HCT116 (cell line): ENCODE measurements around the gene JOSD1. TPM values are rescaled to one million over a fixed set of nuclear protein-coding genes. Genes with fewer than 3 reads are reported as not detected.
A peak's percentile ranks its signal among the peaks of the same experiment; 100 is the strongest.

Source experiments
- ATAC-seq: fragments of 200-7000 bp; cut with Tn5 transposase; 2 replicates; pipeline ENCODE4 v1.9.1; 2020; ENCODE audit warnings: mild to moderate bottlenecking, moderate library complexity
- BruUV-seq: library from RNA; stranded (reverse); fragments of 400-500 nt; replicated peaks from 2 replicates; lab custom pipeline; 2021; lab: Mats Ljungman, UMichigan
- CTCF ChIA-PET: fragments of 300-600 bp; sonication (Branson Sonifier 250); formaldehyde crosslinking; loops from one replicate; lab custom pipeline; 2021; ENCODE audit warnings: antibody characterized with exemption; lab: Charles Lee
- POLR2A ChIA-PET: fragments of 300-600, 350-600 bp; sonication (Branson Sonifier 250); formaldehyde crosslinking; loops from one replicate; lab custom pipeline; 2021; ENCODE audit warnings: antibody characterized with exemption; lab: Charles Lee
- RAD21 ChIA-PET, 2 experiments: fragments of 300-600 bp; sonication (Branson Sonifier 250); formaldehyde crosslinking; loops; one replicate each; lab custom pipeline; 2023; ENCODE audit warnings: low total read pairs in 2 of 2; ENCODE audit not compliant: uncharacterized antibody in 2 of 2, unreplicated experiment in 2 of 2, low non-redundant PET in 1 of 2; lab: Charles Lee
- DNase-seq: peaks from one replicate; pipeline ENCODE4 v3.0.0-alpha.2; 2010; ENCODE audit warnings: low read depth, low spot score
- H2AFZ ChIP-seq: fragments of 200-600 bp; shearing (Covaris generic), sonication (generic); 2 replicates; pipeline ENCODE4 v1.6.1; 2017; ENCODE audit warnings: low read depth, mixed run types, mixed read lengths, antibody characterized with exemption, low read length; ENCODE audit not compliant: poor library complexity, severe bottlenecking
- H3K27ac ChIP-seq: 2 replicates; pipeline ENCODE4 v1.5.1; 2012; ENCODE audit warnings: low read depth, low read length
- H3K27me3 ChIP-seq: fragments of 200-600 bp; sonication (generic); 2 replicates; pipeline ENCODE4 v1.6.1; 2016; ENCODE audit warnings: mixed run types, low read length, mixed read lengths; ENCODE audit not compliant: insufficient read depth
- H3K36me3 ChIP-seq, 2 experiments: fragments of 200-500 bp in 1 of 2; fragments of 200-600 bp in 1 of 2; sonication (Bioruptor generic) in 1 of 2; sonication (generic) in 1 of 2; 2 replicates each; pipeline versions ENCODE4 v1.5.1 to v1.6.1; 2014 to 2016; ENCODE audit warnings: low read length in 2 of 2, inconsistent platforms in 1 of 2, mixed read lengths in 1 of 2, mixed run types in 1 of 2; ENCODE audit not compliant: insufficient read depth in 2 of 2, control insufficient read depth in 1 of 2
- H3K4me1 ChIP-seq, 2 experiments: fragments of 200-600 bp in 1 of 2; sonication (generic) in 1 of 2; 2 replicates each; pipeline versions ENCODE4 v1.5.1 to v1.6.1; 2012 to 2017; ENCODE audit warnings: low read length in 2 of 2, inconsistent platforms in 1 of 2, mild to moderate bottlenecking in 1 of 2, mixed read lengths in 1 of 2, mixed run types in 1 of 2, moderate library complexity in 1 of 2; ENCODE audit not compliant: insufficient read depth in 2 of 2, control insufficient read depth in 1 of 2
- H3K4me2 ChIP-seq: fragments of 200-600 bp; sonication (generic); 2 replicates; pipeline ENCODE4 v1.6.1; 2017; ENCODE audit warnings: mixed run types, low read length, mixed read lengths
- H3K4me3 ChIP-seq, 2 experiments: fragments of 200-600 bp in 1 of 2; sonication (generic) in 1 of 2; replicated peaks in 1 of 2; 2 replicates each; pipeline ENCODE4 v1.5.1; 2011 to 2016; ENCODE audit warnings: low read length in 2 of 2, control low read depth in 1 of 2, low read depth in 1 of 2, mild to moderate bottlenecking in 1 of 2, mixed read lengths in 1 of 2, mixed run types in 1 of 2
- H3K79me2 ChIP-seq: fragments of 200-600 bp; sonication (generic); 2 replicates; pipeline ENCODE4 v1.6.1; 2017; ENCODE audit warnings: mild to moderate bottlenecking, mixed run types, low read length, moderate library complexity, mixed read lengths; ENCODE audit not compliant: insufficient read depth
- H3K9ac ChIP-seq: fragments of 200-600 bp; sonication (generic); 2 replicates; pipeline ENCODE4 v1.6.1; 2016; ENCODE audit warnings: low read length, mixed read lengths
- H3K9me2 ChIP-seq: fragments of 200-600 bp; sonication (generic), shearing (Covaris generic); 2 replicates; pipeline ENCODE4 v1.6.1; 2017; ENCODE audit warnings: mixed run types, mild to moderate bottlenecking, moderate library complexity; ENCODE audit not compliant: insufficient read depth
- H3K9me3 ChIP-seq, 2 experiments: fragments of 200-500 bp in 1 of 2; fragments of 200-600 bp in 1 of 2; sonication (Bioruptor generic) in 1 of 2; sonication (generic) in 1 of 2; 2 replicates each; pipeline ENCODE4 v1.6.1; 2014 to 2017; ENCODE audit warnings: low read length in 2 of 2, mixed read lengths in 2 of 2, inconsistent platforms in 1 of 2, low read depth in 1 of 2, mild to moderate bottlenecking in 1 of 2, mixed run types in 1 of 2, moderate library complexity in 1 of 2; ENCODE audit not compliant: control insufficient read depth in 1 of 2, insufficient read depth in 1 of 2
- H4K20me1 ChIP-seq: fragments of 200-600 bp; sonication (generic), shearing (Covaris generic); 2 replicates; pipeline ENCODE4 v1.6.1; 2017; ENCODE audit warnings: mixed run types, mild to moderate bottlenecking, moderate library complexity; ENCODE audit not compliant: insufficient read depth
- CEBPB ChIP-seq: IDR thresholded peaks from 2 replicates; pipeline ENCODE4 v1.6.1; 2012; ENCODE audit warnings: low read depth
- EGR1 ChIP-seq: IDR thresholded peaks from 2 replicates; pipeline ENCODE4 v1.6.1; 2012; ENCODE audit warnings: low read depth
- ELF1 ChIP-seq: IDR thresholded peaks from 2 replicates; pipeline ENCODE4 v1.6.1; 2012; ENCODE audit warnings: low read depth, borderline replicate concordance
- EZH2 ChIP-seq: fragments of 200-600 bp; sonication (generic); IDR thresholded peaks from 2 replicates; pipeline ENCODE4 v1.6.1; 2017; ENCODE audit warnings: antibody characterized with exemption, mixed run types
- EZH2phosphoT487 ChIP-seq: fragments of 200-600 bp; IDR thresholded peaks from 2 replicates; pipeline ENCODE4 v1.6.1; 2018; ENCODE audit warnings: antibody characterized with exemption, borderline replicate concordance
- FOSL1 ChIP-seq: IDR thresholded peaks from 2 replicates; pipeline ENCODE4 v1.6.1; 2012; ENCODE audit warnings: low read depth
- POLR2A ChIP-seq: IDR thresholded peaks from 2 replicates; pipeline ENCODE4 v1.7.0; 2011; ENCODE audit warnings: borderline replicate concordance; ENCODE audit not compliant: insufficient read depth, insufficient read length; ENCODE audit errors: extremely low read depth
- POLR2AphosphoS5 ChIP-seq: IDR thresholded peaks from 2 replicates; pipeline ENCODE4 v1.6.1; 2011; ENCODE audit warnings: mild to moderate bottlenecking, low read depth, low read length, moderate library complexity
- RAD21 ChIP-seq: IDR thresholded peaks from 2 replicates; pipeline ENCODE4 v1.6.1; 2012; ENCODE audit warnings: low read depth, mild to moderate bottlenecking
- REST ChIP-seq: IDR thresholded peaks from 2 replicates; pipeline ENCODE4 v1.6.1; 2012; ENCODE audit warnings: low read depth
- SIN3A ChIP-seq: IDR thresholded peaks from 2 replicates; pipeline ENCODE4 v1.6.1; 2012; ENCODE audit warnings: low read depth
- SP1 ChIP-seq: IDR thresholded peaks from 2 replicates; pipeline ENCODE4 v1.6.1; 2012; ENCODE audit warnings: low read depth
- SRF ChIP-seq: IDR thresholded peaks from 2 replicates; pipeline ENCODE4 v1.6.1; 2012; ENCODE audit warnings: low read depth
- TCF7L2 ChIP-seq: IDR thresholded peaks from 2 replicates; pipeline ENCODE4 v1.7.0; 2011; ENCODE audit warnings: borderline replicate concordance, inconsistent platforms; ENCODE audit not compliant: insufficient read depth, insufficient read length; ENCODE audit errors: extremely low read depth
- YY1 ChIP-seq: IDR thresholded peaks from 2 replicates; pipeline ENCODE4 v1.6.1; 2011; ENCODE audit warnings: low read length, low read depth, moderate library complexity, mild to moderate bottlenecking; ENCODE audit not compliant: insufficient replicate concordance; ENCODE audit errors: extremely low read depth
- ZFX ChIP-seq: fragments of 450-650 bp; IDR thresholded peaks from 2 replicates; pipeline ENCODE4 v1.6.1; 2017
- ZNF274 ChIP-seq: fragments of 200-500 bp; sonication (Bioruptor generic); IDR thresholded peaks from 2 replicates; pipeline ENCODE4 v1.6.1; 2014; ENCODE audit warnings: mild to moderate bottlenecking, low read depth, low read length, inconsistent platforms
- intact Hi-C: fragments of 100-400 bp; cut with micrococcal nuclease; formaldehyde crosslinking; loops from 2 replicates; pipeline ENCODE4 v1.10.0; 2022
- total RNA-seq: library from RNA; stranded (reverse); gene quantifications from one replicate; pipeline ENCODE4 v1.2.1, GENCODE V29; 2021; ENCODE audit not compliant: unreplicated experiment
- TF ChIP-seq, protein P1 (sequence below), 3 experiments: fragments of 200-600 bp in 1 of 3; sonication (generic) in 1 of 3; IDR thresholded peaks in 2 of 3; conservative IDR thresholded peaks in 1 of 3; 2 replicates each; pipeline ENCODE4 v1.5.1; 2012 to 2017; ENCODE audit warnings: low read depth in 2 of 3, low read length in 2 of 3, antibody characterized with exemption in 1 of 3, borderline replicate concordance in 1 of 3, control low read depth in 1 of 3, mild to moderate bottlenecking in 1 of 3, mixed read lengths in 1 of 3, mixed run types in 1 of 3, moderate library complexity in 1 of 3; ENCODE audit not compliant: insufficient read depth in 1 of 3
- TF ChIP-seq, protein P2 (sequence below): IDR thresholded peaks from 2 replicates; pipeline ENCODE4 v1.6.1; 2012
- TF ChIP-seq, protein P3 (sequence below): IDR thresholded peaks from 2 replicates; pipeline ENCODE4 v1.6.1; 2012

JOSD1 gene
- total RNA-seq, 1 experiment from 2014 or later = 67.3 TPM

DNA sequence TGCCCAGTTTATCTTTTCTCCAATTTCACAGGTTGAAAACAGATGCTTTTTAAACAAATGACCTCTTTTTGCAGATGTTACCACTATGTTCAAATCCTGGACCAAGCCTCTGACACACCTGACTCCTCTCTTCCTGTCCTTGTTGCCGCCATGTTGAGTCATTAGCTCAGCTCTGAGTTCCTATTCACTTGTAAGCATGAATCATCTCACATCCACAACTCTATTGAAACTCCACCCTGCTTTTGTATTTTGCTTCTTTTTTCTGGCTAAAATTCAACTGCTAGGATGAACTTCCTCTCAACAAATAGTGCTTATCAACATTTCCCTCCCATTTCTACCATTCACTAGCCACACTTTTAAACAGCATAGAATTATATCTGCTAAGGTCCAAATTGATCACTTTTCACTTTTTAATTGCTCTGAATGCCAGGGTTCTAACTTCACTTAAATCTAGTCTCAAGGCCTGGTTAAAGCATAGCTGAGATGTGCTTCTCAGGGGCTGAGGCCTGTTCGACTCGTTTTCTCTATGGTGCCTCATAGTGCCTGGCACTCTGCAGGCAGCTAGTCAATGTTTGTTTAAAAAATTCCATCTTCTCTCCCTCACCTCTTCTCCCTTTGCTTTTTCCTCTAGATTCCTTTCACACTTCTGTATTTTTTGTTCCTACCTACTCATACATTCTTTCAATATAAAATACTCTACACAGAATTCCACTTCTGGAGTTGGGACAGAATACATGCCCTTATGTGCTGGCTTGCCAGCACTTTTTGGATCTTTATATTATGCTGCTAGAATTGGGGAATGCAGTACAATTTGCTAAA, 3.9 kb downstream of the JOSD1 start:
- no peaks in the 10 kb centered on the region for H3K9me3 ChIP-seq
- intact Hi-C loops = no loop called here
- no peak for ATAC-seq
- H3K4me2 ChIP-seq = peak overlapping the region; percentile 95
- H2AFZ ChIP-seq = no peak overlapping the region
- peak overlapping the region; percentile 50 for H3K9ac ChIP-seq
- ChIA-PET CTCF (interaction anchor here (1.2 to 1.6 kb wide), 3 partner anchors 15 to 644 kb away, joined by 3 to 10 read pairs (median 4); partner anchors contain the start of gene TOMM22), RAD21 (no interaction called here), POLR2A (interaction anchor here (1.3 to 4.0 kb wide), 3 partner anchors 9 to 14 kb away, joined by 3 to 26 read pairs (median 14); partner anchors contain the start of genes GTPBP1 and TOMM22)
- H3K27me3 ChIP-seq = no peaks in the 10 kb centered on the region
- H3K4me3 ChIP-seq = peak overlapping the region; percentile 11 to 26; a peak in 3 of 4 replicates
- peaks cover 85% of the 10 kb centered on the region for H3K79me2 ChIP-seq
- no peaks in the 10 kb centered on the region for H3K9me2 ChIP-seq
- H3K27ac ChIP-seq = peak overlapping the region; percentile 66
- H3K4me1 ChIP-seq = peaks cover 32 to 62% of the 10 kb centered on the region in 2 experiments
- DNase-seq = peak; percentile 68
- BruUV-seq = no TSS peak
- peaks cover 2 to 18% of the 10 kb centered on the region in 2 experiments; a peak in 2 of 4 replicates for H3K36me3 ChIP-seq
- no peaks in the 10 kb centered on the region for H4K20me1 ChIP-seq
- TF ChIP-seq TCF7L2 (no peak), ELF1 (no peak), YY1 (peak; percentile 85), EZH2phosphoT487 (no peak), ZNF274 (no peak), POLR2A (no peak), REST (no peak), EGR1 (no peak), SRF (no peak), SIN3A (peak; percentile 46; the same call in 1 of the 2 replicates), ZFX (no peak), FOSL1 (peak; percentile 80), EZH2 (no peak), SP1 (peak; percentile 21), RAD21 (no peak), CEBPB (no peak; the same call in none of the 2 replicates), POLR2AphosphoS5 (peak; percentile 29; the same call in 1 of the 2 replicates)
- TF ChIP-seq, protein P1, sequence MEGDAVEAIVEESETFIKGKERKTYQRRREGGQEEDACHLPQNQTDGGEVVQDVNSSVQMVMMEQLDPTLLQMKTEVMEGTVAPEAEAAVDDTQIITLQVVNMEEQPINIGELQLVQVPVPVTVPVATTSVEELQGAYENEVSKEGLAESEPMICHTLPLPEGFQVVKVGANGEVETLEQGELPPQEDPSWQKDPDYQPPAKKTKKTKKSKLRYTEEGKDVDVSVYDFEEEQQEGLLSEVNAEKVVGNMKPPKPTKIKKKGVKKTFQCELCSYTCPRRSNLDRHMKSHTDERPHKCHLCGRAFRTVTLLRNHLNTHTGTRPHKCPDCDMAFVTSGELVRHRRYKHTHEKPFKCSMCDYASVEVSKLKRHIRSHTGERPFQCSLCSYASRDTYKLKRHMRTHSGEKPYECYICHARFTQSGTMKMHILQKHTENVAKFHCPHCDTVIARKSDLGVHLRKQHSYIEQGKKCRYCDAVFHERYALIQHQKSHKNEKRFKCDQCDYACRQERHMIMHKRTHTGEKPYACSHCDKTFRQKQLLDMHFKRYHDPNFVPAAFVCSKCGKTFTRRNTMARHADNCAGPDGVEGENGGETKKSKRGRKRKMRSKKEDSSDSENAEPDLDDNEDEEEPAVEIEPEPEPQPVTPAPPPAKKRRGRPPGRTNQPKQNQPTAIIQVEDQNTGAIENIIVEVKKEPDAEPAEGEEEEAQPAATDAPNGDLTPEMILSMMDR (IDR thresholded peaks at IDR 0.05 in 2 of 3, conservative IDR thresholded peaks at IDR 0.05 in 1 of 3; ENCODE audit: borderline replicate concordance in 1 of 3, insufficient read depth in 1 of 3, low read depth in 2 of 3, low read length in 2 of 3) = no peak
- TF ChIP-seq, protein P2, sequence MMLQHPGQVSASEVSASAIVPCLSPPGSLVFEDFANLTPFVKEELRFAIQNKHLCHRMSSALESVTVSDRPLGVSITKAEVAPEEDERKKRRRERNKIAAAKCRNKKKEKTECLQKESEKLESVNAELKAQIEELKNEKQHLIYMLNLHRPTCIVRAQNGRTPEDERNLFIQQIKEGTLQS = no peak
- TF ChIP-seq, protein P3, sequence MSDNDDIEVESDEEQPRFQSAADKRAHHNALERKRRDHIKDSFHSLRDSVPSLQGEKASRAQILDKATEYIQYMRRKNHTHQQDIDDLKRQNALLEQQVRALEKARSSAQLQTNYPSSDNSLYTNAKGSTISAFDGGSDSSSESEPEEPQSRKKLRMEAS = no peak
